ENCODE measurements around the gene MYCL.
"Not testable (repeated sequence)": the region's sequence is repeated elsewhere in the genome, so short reads cannot be mapped to it uniquely, and the experiment has no call there.

MYCL gene

GRCh38 chr1:39871796-39872195 is 29.9 kb downstream of the MYCL start:
- no peaks in the 10 kb centered on the region for H3K27me3 ChIP-seq (ENCODE audit: insufficient read depth, poor library complexity, severe bottlenecking)
- DNase-seq (ENCODE audit: low spot score): no peak
- H3K27ac ChIP-seq (ENCODE audit: poor library complexity, severe bottlenecking): no peak overlapping the region
- no peak overlapping the region for H3K4me3 ChIP-seq (ENCODE audit: severe bottlenecking)
- H3K36me3 ChIP-seq (ENCODE audit: low read depth): peaks cover 12% of the 10 kb centered on the region
- no peaks in the 10 kb centered on the region for H3K9me3 ChIP-seq (ENCODE audit: severe bottlenecking)
- TF ChIP-seq CTCF (IDR thresholded peaks at IDR 0.05; ENCODE audit: poor library complexity, severe bottlenecking): no peak
- peaks cover 9% of the 10 kb centered on the region for H3K4me1 ChIP-seq (ENCODE audit: insufficient read depth, poor library complexity, severe bottlenecking)
- ATAC-seq (ENCODE audit: low read depth): no peak

- not testable (repeated sequence) for H3K36me3 ChIP-seq (ENCODE audit: low read depth); H3K27ac ChIP-seq (ENCODE audit: poor library complexity, severe bottlenecking); H3K27me3 ChIP-seq (ENCODE audit: insufficient read depth, poor library complexity, severe bottlenecking); H3K4me3 ChIP-seq (ENCODE audit: severe bottlenecking); H3K9me3 ChIP-seq (ENCODE audit: severe bottlenecking); ATAC-seq (ENCODE audit: low read depth); DNase-seq (ENCODE audit: low spot score)
- peaks cover 13% of the 10 kb centered on the region for H3K4me1 ChIP-seq (ENCODE audit: insufficient read depth, poor library complexity, severe bottlenecking)
Observed at GRCh38 chr1:39871043-39871442, 30.7 kb downstream of the MYCL start.

- H3K4me3 ChIP-seq (ENCODE audit: severe bottlenecking); DNase-seq (ENCODE audit: low spot score); H3K27me3 ChIP-seq (ENCODE audit: insufficient read depth, poor library complexity, severe bottlenecking); H3K36me3 ChIP-seq (ENCODE audit: low read depth); H3K9me3 ChIP-seq (ENCODE audit: severe bottlenecking); H3K27ac ChIP-seq (ENCODE audit: poor library complexity, severe bottlenecking); ATAC-seq (ENCODE audit: low read depth): not testable (repeated sequence)
- H3K4me1 ChIP-seq (ENCODE audit: insufficient read depth, poor library complexity, severe bottlenecking): peaks cover 13% of the 10 kb centered on the region
Observed at GRCh38 chr1:39869538-39870112, 32.1 kb downstream of the MYCL start.

GRCh38 chr1:39866767-39867166 is 35.0 kb downstream of the MYCL start:
- no peaks in the 10 kb centered on the region for H3K9me3 ChIP-seq (ENCODE audit: severe bottlenecking)
- DNase-seq (ENCODE audit: low spot score) (no peak), ATAC-seq (ENCODE audit: low read depth) (peak; percentile 93)
- H3K27ac ChIP-seq (ENCODE audit: poor library complexity, severe bottlenecking): peak overlapping the region; percentile 17
- H3K27me3 ChIP-seq (ENCODE audit: insufficient read depth, poor library complexity, severe bottlenecking): no peaks in the 10 kb centered on the region
- no peak overlapping the region for H3K4me3 ChIP-seq (ENCODE audit: severe bottlenecking)
- peaks cover 13% of the 10 kb centered on the region for H3K4me1 ChIP-seq (ENCODE audit: insufficient read depth, poor library complexity, severe bottlenecking)
- no peak for TF ChIP-seq CTCF (IDR thresholded peaks at IDR 0.05; ENCODE audit: poor library complexity, severe bottlenecking)
- no peaks in the 10 kb centered on the region for H3K36me3 ChIP-seq (ENCODE audit: low read depth)

- no peak for ATAC-seq (ENCODE audit: low read depth)
- H3K4me1 ChIP-seq (ENCODE audit: insufficient read depth, poor library complexity, severe bottlenecking): peaks cover 13% of the 10 kb centered on the region
- no peaks in the 10 kb centered on the region for H3K27me3 ChIP-seq (ENCODE audit: insufficient read depth, poor library complexity, severe bottlenecking)
- H3K36me3 ChIP-seq (ENCODE audit: low read depth): no peaks in the 10 kb centered on the region
- no peak for TF ChIP-seq CTCF (IDR thresholded peaks at IDR 0.05; ENCODE audit: poor library complexity, severe bottlenecking)
- H3K9me3 ChIP-seq (ENCODE audit: severe bottlenecking): no peaks in the 10 kb centered on the region
- H3K27ac ChIP-seq (ENCODE audit: poor library complexity, severe bottlenecking): no peak overlapping the region
- no peak overlapping the region for H3K4me3 ChIP-seq (ENCODE audit: severe bottlenecking)
- no peak for DNase-seq (ENCODE audit: low spot score)
Observed at GRCh38 chr1:39865762-39866161, 36.0 kb downstream of the MYCL start.

GRCh38 chr1:39863177-39863576 is 38.5 kb downstream of the MYCL start:
- Histone ChIP-seq H3K27me3 (ENCODE audit: insufficient read depth, poor library complexity, severe bottlenecking) (no peaks in the 10 kb centered on the region), H3K27ac (ENCODE audit: poor library complexity, severe bottlenecking) (no peak overlapping the region), H3K4me1 (ENCODE audit: insufficient read depth, poor library complexity, severe bottlenecking) (peaks cover 13% of the 10 kb centered on the region), H3K36me3 (ENCODE audit: low read depth) (no peaks in the 10 kb centered on the region), H3K9me3 (ENCODE audit: severe bottlenecking) (no peaks in the 10 kb centered on the region), H3K4me3 (ENCODE audit: severe bottlenecking) (no peak overlapping the region)
- no peak for ATAC-seq (ENCODE audit: low read depth)
- DNase-seq (ENCODE audit: low spot score): no peak
- no peak for TF ChIP-seq CTCF (IDR thresholded peaks at IDR 0.05; ENCODE audit: poor library complexity, severe bottlenecking)
